Measurements from ENCODE around the gene LTBP3. TPM values are rescaled to one million over a fixed set of nuclear protein-coding genes. Genes with fewer than 3 reads are reported as not detected.
A peak's percentile ranks its signal among the peaks of the same experiment; 100 is the strongest.

The LTBP3 gene
- total RNA-seq, 2 experiments from 2014 or later, result 11.2 to 13.8 TPM

- no peaks in the 10 kb centered on the region for H3K9me2 ChIP-seq (ENCODE audit: insufficient read depth, low read length)
- peaks cover 11% of the 10 kb centered on the region; the same call in 1 of the 2 replicates for H3K36me3 ChIP-seq (ENCODE audit: insufficient read depth, low read length)
- H3K4me2 ChIP-seq (ENCODE audit: low read length), result peak overlapping the region; percentile 85
- ChIA-PET CTCF (ENCODE audit: unreplicated experiment) (interaction anchor here (1.1 kb wide), 1 partner anchor 13 kb away, joined by 3 read pairs; no protein-coding TSS in a partner anchor), POLR2A (interaction anchor here (0.7 to 1.1 kb wide), 2 partner anchors 38 to 76 kb away, joined by 3 to 4 read pairs; partner anchors contain the start of gene MALAT1)
- H3K4me3 ChIP-seq (ENCODE audit: low read depth, low read length, poor library complexity, severe bottlenecking), result peak overlapping the region; percentile 94
- no peak overlapping the region for H2AFZ ChIP-seq (ENCODE audit: low read length)
- peaks cover 7% of the 10 kb centered on the region; the same call in 1 of the 2 replicates for H4K20me1 ChIP-seq (ENCODE audit: insufficient read depth, low read length)
- peaks cover 29% of the 10 kb centered on the region for H3K79me2 ChIP-seq (ENCODE audit: insufficient read depth, low read depth, low read length)
- intact Hi-C loops (cut with micrococcal nuclease; ENCODE audit: unreplicated experiment), result loop anchor here (1.0 to 10.0 kb wide), 5 partner anchors 13 to 720 kb away; partner anchors contain the start of genes PCNX3, RELA and SIPA1
- TF ChIP-seq CTCF (conservative IDR thresholded peaks at IDR 0.05; ENCODE audit: low read length) (no peak), EZH2phosphoT487 (IDR thresholded peaks at IDR 0.05; ENCODE audit: borderline replicate concordance, low read depth, low read length) (no peak)
- BruUV-seq (replicated peaks), result no TSS peak
- peaks cover 55% of the 10 kb centered on the region for H3K4me1 ChIP-seq (ENCODE audit: insufficient read depth, low read length, poor library complexity, severe bottlenecking)
- H3K9me3 ChIP-seq (ENCODE audit: low read length), result no peaks in the 10 kb centered on the region
- H3K27ac ChIP-seq (ENCODE audit: low read depth, low read length, poor library complexity, severe bottlenecking), result peak overlapping the region; percentile 84
- DNase-seq (ENCODE audit: low spot score), result peak; percentile 57
Measured at GRCh38 chr11:65574811-65575567, 16.8 kb upstream of the LTBP3 start.

GRCh38 chr11:65574109-65574810 is 16.1 kb upstream of the LTBP3 start:
- ChIA-PET POLR2A (interaction anchor here (1.1 kb wide), 1 partner anchor 39 kb away, joined by 4 read pairs; no protein-coding TSS in a partner anchor), CTCF (ENCODE audit: unreplicated experiment) (no interaction called here)
- H3K9me2 ChIP-seq (ENCODE audit: insufficient read depth, low read length), result no peaks in the 10 kb centered on the region
- intact Hi-C loops (cut with micrococcal nuclease; ENCODE audit: unreplicated experiment), result loop anchor here (1.0 to 10.0 kb wide), 5 partner anchors 14 to 719 kb away; partner anchors contain the start of genes PCNX3, RELA and SIPA1
- peaks cover 55% of the 10 kb centered on the region for H3K4me1 ChIP-seq (ENCODE audit: insufficient read depth, low read length, poor library complexity, severe bottlenecking)
- DNase-seq (ENCODE audit: low spot score), result peak; percentile 93
- H4K20me1 ChIP-seq (ENCODE audit: insufficient read depth, low read length), result peaks cover 7% of the 10 kb centered on the region; the same call in 1 of the 2 replicates
- peak overlapping the region; percentile 94 for H3K4me3 ChIP-seq (ENCODE audit: low read depth, low read length, poor library complexity, severe bottlenecking)
- peak overlapping the region; percentile 84 for H3K27ac ChIP-seq (ENCODE audit: low read depth, low read length, poor library complexity, severe bottlenecking)
- H3K36me3 ChIP-seq (ENCODE audit: insufficient read depth, low read length), result peaks cover 8% of the 10 kb centered on the region; the same call in 1 of the 2 replicates
- H3K9me3 ChIP-seq (ENCODE audit: low read length), result no peaks in the 10 kb centered on the region
- BruUV-seq (replicated peaks), result no TSS peak
- H3K79me2 ChIP-seq (ENCODE audit: insufficient read depth, low read depth, low read length), result peaks cover 31% of the 10 kb centered on the region
- H3K4me2 ChIP-seq (ENCODE audit: low read length), result peak overlapping the region; percentile 98
- TF ChIP-seq CTCF (conservative IDR thresholded peaks at IDR 0.05; ENCODE audit: low read length) (peak; percentile 85), EZH2phosphoT487 (IDR thresholded peaks at IDR 0.05; ENCODE audit: borderline replicate concordance, low read depth, low read length) (no peak)
- no peak overlapping the region for H2AFZ ChIP-seq (ENCODE audit: low read length)

Measured in OCI-LY7 (cell line).